Stomach smooth muscle (tissue), 2 donors: ENCODE data around the gene P2RX1.

Experiments used
- H3K27ac ChIP-seq: one replicate; pipeline ENCODE4 v1.7.0; 2013; ENCODE audit warnings: mild to moderate bottlenecking, low read length, inconsistent platforms
- H3K27me3 ChIP-seq, 2 donors: one replicate each; pipeline ENCODE4 v1.7.0; 2013; ENCODE audit warnings: low read length in 2 of 2; ENCODE audit not compliant: insufficient read depth in 2 of 2, control insufficient read depth in 1 of 2
- H3K36me3 ChIP-seq, 2 donors: one replicate each; pipeline ENCODE4 v1.7.0; 2013; ENCODE audit warnings: low read length in 2 of 2; ENCODE audit not compliant: control insufficient read depth in 2 of 2, insufficient read depth in 2 of 2
- H3K4me1 ChIP-seq: one replicate; pipeline ENCODE4 v1.7.0; 2013; ENCODE audit warnings: low read length; ENCODE audit not compliant: control insufficient read depth, insufficient read depth
- H3K4me3 ChIP-seq, 2 donors: one replicate each; pipeline ENCODE4 v1.7.0; 2013; ENCODE audit warnings: low read length in 2 of 2
- H3K9ac ChIP-seq, 2 donors: one replicate each; pipeline ENCODE4 v1.7.0; 2013; ENCODE audit warnings: low read length in 2 of 2, mild to moderate bottlenecking in 1 of 2
- H3K9me3 ChIP-seq, 2 donors: one replicate each; pipeline ENCODE4 v1.7.0; 2013; ENCODE audit warnings: low read length in 2 of 2; ENCODE audit not compliant: control insufficient read depth in 2 of 2
- donor health status: healthy.
- donor health status: Pancreatic carcinoma.

The P2RX1 gene

DNA sequence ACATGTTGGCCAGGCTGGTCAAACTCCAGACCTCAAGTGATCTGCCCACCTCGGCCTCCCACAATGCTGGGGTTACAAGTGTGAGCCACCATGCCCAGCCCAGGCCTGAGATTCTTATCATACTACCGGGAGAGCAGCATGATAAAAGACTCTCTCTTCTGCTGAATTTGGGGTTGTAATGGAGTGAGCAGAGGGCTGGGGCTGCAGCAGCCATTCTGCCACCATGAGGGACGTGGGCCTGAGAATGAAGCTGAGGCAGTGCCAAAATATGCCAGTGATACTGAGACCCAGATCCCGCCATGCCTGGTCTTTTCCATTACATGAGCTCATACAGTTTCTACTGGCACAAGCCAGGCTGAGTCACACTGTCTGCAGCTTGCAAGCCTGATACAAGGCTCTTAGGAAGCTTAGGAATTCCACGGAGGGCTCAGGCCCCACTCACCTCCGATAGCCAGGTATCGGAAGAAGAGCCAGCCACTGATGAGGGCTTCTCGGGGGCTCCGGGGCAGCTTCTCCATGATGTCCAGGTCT, 19.6 kb upstream of the P2RX1 start:
- H3K4me3 ChIP-seq, result no peak overlapping the region
- H3K36me3 ChIP-seq, result peaks cover 4 to 6% of the 10 kb centered on the region in 2 donors
- H3K4me1 ChIP-seq, result peaks cover 3% of the 10 kb centered on the region
- no peak overlapping the region for H3K27ac ChIP-seq
- no peaks in the 10 kb centered on the region for H3K27me3 ChIP-seq
- H3K9ac ChIP-seq, result no peak overlapping the region
- H3K9me3 ChIP-seq, result no peaks in the 10 kb centered on the region

DNA sequence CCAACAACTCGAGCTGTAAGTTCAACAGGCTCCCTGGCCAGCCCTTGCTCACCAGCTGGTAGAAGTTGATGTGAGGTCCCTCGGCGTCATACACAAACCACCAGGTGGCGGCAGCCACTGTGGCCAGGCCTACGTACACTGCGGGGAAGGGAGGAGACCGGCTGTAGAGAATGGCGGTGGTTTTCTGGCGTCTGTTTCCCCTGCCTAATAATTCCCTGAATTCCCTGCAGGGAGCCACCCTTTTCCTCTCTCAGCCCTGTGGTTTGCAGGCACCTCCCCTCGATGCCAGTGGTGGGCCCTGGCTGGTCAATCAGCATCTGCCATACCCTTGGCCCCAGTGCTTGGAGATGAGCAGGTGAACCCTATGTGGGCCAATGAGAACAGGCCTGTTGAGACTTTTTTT, 18.9 kb upstream of the P2RX1 start:
- H3K9ac ChIP-seq, result no peak overlapping the region
- peaks cover 4 to 6% of the 10 kb centered on the region in 2 donors for H3K36me3 ChIP-seq
- no peak overlapping the region for H3K4me3 ChIP-seq
- peaks cover 3% of the 10 kb centered on the region for H3K4me1 ChIP-seq
- H3K9me3 ChIP-seq, result no peaks in the 10 kb centered on the region
- no peaks in the 10 kb centered on the region for H3K27me3 ChIP-seq
- no peak overlapping the region for H3K27ac ChIP-seq

DNA sequence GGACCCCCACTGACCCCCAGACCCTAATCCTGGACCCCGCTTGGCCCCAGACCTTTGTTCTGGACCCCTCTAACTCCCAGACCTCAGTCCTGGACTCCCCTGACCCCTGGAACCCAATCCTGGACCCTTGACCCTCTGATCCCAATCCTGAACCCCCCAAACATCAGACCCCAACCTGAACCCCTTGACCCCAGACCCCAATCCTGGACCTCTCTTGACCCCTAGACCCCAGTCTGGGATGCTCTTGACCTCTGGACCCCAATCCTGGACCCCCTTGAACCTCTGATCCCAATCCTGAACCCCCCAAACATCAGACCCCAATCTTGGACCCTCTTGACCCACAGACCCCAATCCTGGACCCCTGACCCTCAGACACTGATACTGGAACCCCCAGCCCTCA, 13.5 kb upstream of the P2RX1 start:
- Histone ChIP-seq H3K4me1 (peaks cover 2% of the 10 kb centered on the region), H3K36me3 (peaks cover 0 to 2% of the 10 kb centered on the region in 2 donors), H3K27ac (no peak overlapping the region), H3K27me3 (no peaks in the 10 kb centered on the region), H3K9me3 (no peaks in the 10 kb centered on the region), H3K4me3 (no peak overlapping the region), H3K9ac (no peak overlapping the region)

DNA sequence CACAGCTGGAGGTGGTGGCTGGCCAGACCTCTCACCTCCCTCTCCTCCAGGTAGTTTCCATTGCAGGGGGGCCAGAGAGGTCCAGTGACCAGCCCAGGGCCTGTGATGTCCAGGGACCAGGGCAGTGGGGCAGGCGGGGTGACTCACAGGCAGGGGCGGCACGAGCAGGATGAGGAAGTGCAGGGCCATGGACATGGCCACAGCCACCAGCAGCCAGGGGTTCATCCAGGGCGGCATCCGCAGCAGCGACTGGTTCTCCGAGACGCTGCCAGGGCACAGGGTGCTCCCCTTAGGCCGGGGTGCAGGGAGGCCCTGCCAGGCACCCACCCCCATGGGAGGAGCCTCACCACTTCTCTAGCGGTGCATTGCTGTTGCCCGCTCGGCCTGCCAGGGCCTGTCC, 12.9 kb upstream of the P2RX1 start:
- peaks cover 2% of the 10 kb centered on the region for H3K4me1 ChIP-seq
- no peak overlapping the region for H3K4me3 ChIP-seq
- no peaks in the 10 kb centered on the region for H3K9me3 ChIP-seq
- no peak overlapping the region for H3K9ac ChIP-seq
- H3K27me3 ChIP-seq, result no peaks in the 10 kb centered on the region
- no peak overlapping the region for H3K27ac ChIP-seq
- H3K36me3 ChIP-seq, result peaks cover 0 to 2% of the 10 kb centered on the region in 2 donors

DNA sequence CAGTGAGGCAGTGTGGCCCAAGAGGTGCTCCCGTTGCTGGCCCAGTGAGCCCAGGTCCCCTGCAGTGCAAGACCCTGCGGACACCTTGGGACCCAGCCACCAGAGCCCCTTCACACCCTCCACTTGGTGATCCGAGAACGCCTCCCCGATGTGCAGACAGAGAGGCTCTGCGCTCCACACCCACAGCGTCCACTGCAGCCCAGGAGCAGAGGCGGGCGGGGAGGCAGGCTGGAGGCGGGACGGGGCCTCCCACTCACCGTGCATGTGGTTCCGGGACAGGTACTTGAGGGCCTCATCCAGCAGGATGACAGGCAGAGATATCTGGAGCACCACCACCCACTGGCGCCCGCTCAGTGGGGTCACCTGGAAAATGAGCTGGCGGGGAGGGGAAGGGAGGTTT, 12.1 kb upstream of the P2RX1 start:
- H3K9me3 ChIP-seq, result no peaks in the 10 kb centered on the region
- H3K4me3 ChIP-seq, result no peak overlapping the region
- H3K4me1 ChIP-seq, result peaks cover 3% of the 10 kb centered on the region
- peaks cover 0 to 2% of the 10 kb centered on the region in 2 donors for H3K36me3 ChIP-seq
- H3K27me3 ChIP-seq, result no peaks in the 10 kb centered on the region
- no peak overlapping the region for H3K9ac ChIP-seq
- H3K27ac ChIP-seq, result no peak overlapping the region

DNA sequence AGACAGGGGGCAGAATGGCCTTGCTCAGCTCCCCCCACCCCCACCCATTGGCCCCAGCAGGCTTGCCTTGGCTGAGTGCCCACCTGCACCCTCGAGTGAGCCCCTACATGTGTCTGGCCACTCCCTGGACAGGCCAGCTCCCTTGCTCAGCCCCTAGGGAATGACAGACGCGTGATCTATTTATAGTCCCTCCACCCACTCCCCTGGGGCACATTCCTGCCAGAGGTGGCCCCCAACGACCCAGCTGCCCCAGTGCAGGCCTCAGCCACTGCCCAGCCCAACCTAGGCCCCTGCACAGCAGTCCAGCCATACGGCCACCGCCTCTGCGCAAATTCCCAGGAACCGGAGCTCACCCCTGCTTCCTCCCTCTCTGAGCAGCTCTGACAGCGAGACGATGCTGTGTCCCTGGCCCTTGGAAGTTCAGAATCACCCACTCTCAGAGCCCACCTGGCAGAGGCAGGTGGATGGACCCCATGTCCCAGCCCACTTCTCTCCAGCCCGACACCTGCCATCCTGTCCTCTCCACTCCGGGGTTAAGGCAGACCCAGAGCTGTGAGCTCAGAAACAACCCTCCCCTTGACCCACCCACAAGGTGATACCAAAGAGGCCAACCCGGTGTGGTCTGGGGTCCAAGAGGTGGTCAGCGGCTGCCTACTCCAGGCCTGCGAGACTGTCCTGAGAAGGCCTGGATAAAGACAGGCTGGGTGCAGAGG, 11.5 kb upstream of the P2RX1 start:
- Histone ChIP-seq H3K27me3 (no peaks in the 10 kb centered on the region), H3K4me1 (peaks cover 3% of the 10 kb centered on the region), H3K27ac (no peak overlapping the region), H3K36me3 (peaks cover 0 to 2% of the 10 kb centered on the region in 2 donors), H3K9ac (no peak overlapping the region), H3K9me3 (no peaks in the 10 kb centered on the region), H3K4me3 (no peak overlapping the region)

DNA sequence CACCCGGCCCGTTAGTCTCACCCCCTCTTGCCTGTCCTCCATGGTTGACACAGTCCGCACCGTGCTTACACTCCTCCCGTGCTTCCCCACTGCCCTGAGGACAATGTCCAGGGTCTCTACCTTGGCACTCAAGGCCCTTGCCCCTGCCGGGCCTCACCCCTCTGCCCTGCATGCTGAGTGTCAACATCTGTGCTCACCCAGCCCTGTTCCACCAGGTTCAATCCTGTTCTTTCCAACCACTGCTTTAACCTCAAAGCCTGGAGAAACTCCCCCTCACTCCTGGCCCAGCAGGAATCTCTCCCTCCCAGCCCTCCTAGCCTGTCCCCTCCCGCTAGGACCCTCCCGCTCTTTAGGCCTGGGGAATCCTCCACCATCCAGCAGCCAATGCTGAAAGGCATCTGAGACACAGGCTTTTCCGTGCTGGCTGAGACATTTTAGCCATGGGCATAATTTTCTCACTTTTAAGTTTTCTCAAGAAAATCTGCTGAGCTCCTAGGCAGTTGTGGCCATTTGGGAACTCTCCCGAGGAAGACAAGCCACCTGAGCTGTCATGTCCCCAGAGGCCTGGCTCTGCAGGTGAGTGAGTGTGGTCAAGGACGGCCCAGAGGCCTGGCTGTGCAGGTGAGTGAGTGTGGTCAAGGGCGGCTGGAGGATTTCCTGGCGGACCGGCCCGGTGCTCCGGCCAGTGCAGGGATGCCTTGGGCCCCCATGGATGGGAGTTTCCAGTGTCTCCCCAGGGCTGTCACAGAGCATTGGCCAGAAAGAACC, 10.8 kb upstream of the P2RX1 start:
- Histone ChIP-seq H3K4me1 (peaks cover 3% of the 10 kb centered on the region), H3K27me3 (no peaks in the 10 kb centered on the region)

DNA sequence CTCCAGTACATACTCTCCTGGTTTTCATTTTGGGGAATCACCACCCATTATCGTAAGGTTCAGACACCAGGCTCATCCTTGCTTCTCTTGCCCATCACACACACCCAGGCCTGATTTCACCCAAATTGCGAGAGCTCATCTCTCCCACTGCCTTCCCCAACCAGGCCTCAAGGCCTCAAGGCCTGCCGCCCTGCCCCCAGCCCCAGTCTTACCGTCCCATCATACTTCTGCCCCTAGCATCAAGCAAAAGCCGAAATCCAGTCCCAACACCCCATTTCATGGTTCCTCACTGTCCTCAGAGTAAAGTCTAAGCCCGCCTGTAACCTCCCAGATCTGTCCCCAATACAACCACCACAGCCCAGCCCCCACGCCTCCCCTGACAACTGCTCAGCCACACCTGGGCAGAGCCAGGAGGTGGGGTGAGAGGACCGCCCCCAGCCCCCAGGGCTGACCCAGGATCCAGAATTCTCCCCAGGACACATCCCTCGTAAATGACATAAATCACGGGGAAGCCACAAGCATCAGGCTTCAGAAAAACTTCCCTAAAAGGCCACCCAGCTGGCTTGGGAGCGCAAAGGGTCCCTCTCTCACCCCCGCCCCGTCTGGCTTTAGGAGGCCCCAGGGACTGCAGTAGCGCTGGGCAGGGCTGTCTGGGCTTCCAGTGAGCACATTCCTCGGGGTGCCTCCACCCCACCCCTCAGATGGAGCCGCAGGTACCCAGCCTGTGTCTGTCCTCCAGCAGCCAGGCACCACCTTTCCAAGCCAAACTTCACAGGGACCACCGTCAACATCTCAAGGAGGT, 9.6 kb upstream of the P2RX1 start:
- H3K36me3 ChIP-seq, result peaks cover 0 to 2% of the 10 kb centered on the region in 2 donors
- no peak overlapping the region for H3K4me3 ChIP-seq
- H3K9me3 ChIP-seq, result no peaks in the 10 kb centered on the region
- peaks cover 3% of the 10 kb centered on the region for H3K4me1 ChIP-seq
- no peaks in the 10 kb centered on the region for H3K27me3 ChIP-seq
- no peak overlapping the region for H3K9ac ChIP-seq
- no peak overlapping the region for H3K27ac ChIP-seq

More for the DNA sequence above, 10.8 kb upstream of the P2RX1 start:
- H3K4me3 ChIP-seq, result no peak overlapping the region
- peak overlapping the region in 1 of 2 donors; percentile 21 for H3K9ac ChIP-seq
- no peak overlapping the region for H3K27ac ChIP-seq
- peaks cover 0 to 2% of the 10 kb centered on the region in 2 donors for H3K36me3 ChIP-seq
- no peaks in the 10 kb centered on the region for H3K9me3 ChIP-seq

DNA sequence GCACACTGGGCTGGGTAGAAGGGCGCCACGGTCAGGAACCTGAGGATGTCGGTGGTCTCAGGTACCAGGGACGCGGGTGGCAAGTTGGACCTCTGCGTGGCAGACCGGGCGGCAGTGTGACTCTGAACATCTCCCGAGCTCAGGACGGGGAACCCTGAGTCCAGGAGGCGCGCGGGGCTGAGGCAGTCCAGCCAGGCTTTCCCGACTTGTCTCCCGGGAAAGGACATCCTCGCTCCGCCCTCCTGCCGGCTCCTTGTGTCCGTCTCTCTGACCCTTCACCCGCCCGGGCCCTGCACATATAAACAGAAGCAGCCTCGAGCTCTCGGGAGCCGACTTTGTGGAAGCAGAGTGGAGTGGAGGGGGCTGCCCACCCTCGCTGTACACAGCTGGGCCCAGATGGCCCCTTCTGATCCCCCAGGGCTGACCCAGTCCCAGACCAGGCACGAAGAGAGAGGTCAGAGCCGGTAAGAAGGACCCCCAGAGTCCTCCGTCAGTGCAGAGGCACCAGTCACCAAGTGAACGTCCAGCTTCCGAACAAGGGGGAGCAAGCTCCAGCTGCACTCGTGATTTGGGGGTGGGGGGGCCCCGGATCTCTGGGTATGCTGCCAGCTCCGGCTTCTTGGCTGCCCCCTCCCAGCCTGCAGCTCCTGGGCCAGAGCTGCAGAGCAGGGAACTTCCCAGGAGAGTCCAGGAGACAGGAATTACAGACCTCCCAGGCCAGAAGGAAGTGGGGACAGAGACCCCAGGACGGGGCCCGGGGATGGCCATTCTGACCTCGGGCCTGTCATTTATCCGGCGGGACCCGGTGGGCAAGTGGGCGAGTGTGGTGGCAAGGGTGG, 8.5 kb upstream of the P2RX1 start:
- Histone ChIP-seq H3K4me1 (peaks cover 3% of the 10 kb centered on the region), H3K36me3 (peaks cover 0 to 2% of the 10 kb centered on the region in 2 donors), H3K9ac (no peak overlapping the region)

More for the DNA sequence above, 8.5 kb upstream of the P2RX1 start:
- no peak overlapping the region for H3K4me3 ChIP-seq
- H3K27ac ChIP-seq, result no peak overlapping the region
- H3K9me3 ChIP-seq, result no peaks in the 10 kb centered on the region
- H3K27me3 ChIP-seq, result no peaks in the 10 kb centered on the region
